Measurements from ENCODE around the gene GLI2. TPM values are rescaled to one million over a fixed set of nuclear protein-coding genes. Genes with fewer than 3 reads are reported as not detected.
A peak's percentile ranks its signal among the peaks of the same experiment; 100 is the strongest.

GLI2 gene
- total RNA-seq, 1 donor from 2014 or later = 16.2 TPM

GRCh38 chr2:120744817-120745216 lies 9.1 kb downstream of the GLI2 start:
- H3K36me3 ChIP-seq = no peaks in the 10 kb centered on the region
- H3K9me3 ChIP-seq = no peaks in the 10 kb centered on the region
- DNase-seq (ENCODE audit: extremely low spot score in 2 of 2) = peak in 1 of 2 donors; percentile 28
- no peak overlapping the region for H3K27ac ChIP-seq
- TF ChIP-seq POLR2A (IDR thresholded peaks at IDR 0.05) (no peak), CTCF (IDR thresholded peaks at IDR 0.05) (no peak), POLR2AphosphoS5 (IDR thresholded peaks at IDR 0.05; ENCODE audit: insufficient read depth in 1 of 2, low read depth in 1 of 2) (no peak)
- H3K4me1 ChIP-seq = peaks cover 5% of the 10 kb centered on the region
- H3K4me3 ChIP-seq = no peak overlapping the region
- H3K27me3 ChIP-seq = no peaks in the 10 kb centered on the region
- intact Hi-C loops (cut with DNase I) = no loop called here

- no peaks in the 10 kb centered on the region for H3K9me3 ChIP-seq
- H3K4me1 ChIP-seq = peaks cover 9% of the 10 kb centered on the region
- peak in 1 of 2 donors; percentile 37 for DNase-seq (ENCODE audit: extremely low spot score in 2 of 2)
- H3K27ac ChIP-seq = no peak overlapping the region
- no peaks in the 10 kb centered on the region for H3K27me3 ChIP-seq
- H3K36me3 ChIP-seq = no peaks in the 10 kb centered on the region
- intact Hi-C loops (cut with DNase I) = no loop called here
- no peak for TF ChIP-seq POLR2AphosphoS5 (IDR thresholded peaks at IDR 0.05; ENCODE audit: insufficient read depth in 1 of 2, low read depth in 1 of 2)
- TF ChIP-seq CTCF (IDR thresholded peaks at IDR 0.05) = no peak
- TF ChIP-seq POLR2A (IDR thresholded peaks at IDR 0.05) = no peak
- no peak overlapping the region for H3K4me3 ChIP-seq
Measured at GRCh38 chr2:120745420-120746111, 9.9 kb downstream of the GLI2 start.

GRCh38 chr2:120746144-120746543 lies 10.5 kb downstream of the GLI2 start:
- intact Hi-C loops (cut with DNase I) = no loop called here
- no peak overlapping the region for H3K4me3 ChIP-seq
- no peak overlapping the region for H3K27ac ChIP-seq
- no peaks in the 10 kb centered on the region for H3K27me3 ChIP-seq
- H3K4me1 ChIP-seq = peaks cover 9% of the 10 kb centered on the region
- H3K36me3 ChIP-seq = no peaks in the 10 kb centered on the region
- peak in 1 of 2 donors; percentile 64 for DNase-seq (ENCODE audit: extremely low spot score in 2 of 2)
- TF ChIP-seq POLR2AphosphoS5 (IDR thresholded peaks at IDR 0.05; ENCODE audit: insufficient read depth in 1 of 2, low read depth in 1 of 2) = no peak
- no peaks in the 10 kb centered on the region for H3K9me3 ChIP-seq

GRCh38 chr2:120747281-120747680 lies 11.6 kb downstream of the GLI2 start:
- intact Hi-C loops (cut with DNase I) = no loop called here
- DNase-seq (ENCODE audit: extremely low spot score in 2 of 2) = peak in 1 of 2 donors; percentile 70
- H3K4me3 ChIP-seq = no peak overlapping the region
- no peaks in the 10 kb centered on the region for H3K9me3 ChIP-seq
- H3K4me1 ChIP-seq = peaks cover 9% of the 10 kb centered on the region
- H3K27ac ChIP-seq = no peak overlapping the region
- H3K27me3 ChIP-seq = no peaks in the 10 kb centered on the region
- TF ChIP-seq POLR2A (IDR thresholded peaks at IDR 0.05) (no peak), CTCF (IDR thresholded peaks at IDR 0.05) (no peak), POLR2AphosphoS5 (IDR thresholded peaks at IDR 0.05; ENCODE audit: insufficient read depth in 1 of 2, low read depth in 1 of 2) (no peak)
- H3K36me3 ChIP-seq = no peaks in the 10 kb centered on the region

GRCh38 chr2:120747706-120748105 lies 12.0 kb downstream of the GLI2 start:
- TF ChIP-seq POLR2AphosphoS5 (IDR thresholded peaks at IDR 0.05; ENCODE audit: insufficient read depth in 1 of 2, low read depth in 1 of 2) (no peak), POLR2A (IDR thresholded peaks at IDR 0.05) (no peak), CTCF (IDR thresholded peaks at IDR 0.05) (no peak)
- H3K27me3 ChIP-seq = no peaks in the 10 kb centered on the region
- intact Hi-C loops (cut with DNase I) = no loop called here
- no peaks in the 10 kb centered on the region for H3K9me3 ChIP-seq
- H3K4me1 ChIP-seq = peaks cover 9% of the 10 kb centered on the region
- no peak overlapping the region for H3K4me3 ChIP-seq
- H3K27ac ChIP-seq = no peak overlapping the region
- H3K36me3 ChIP-seq = no peaks in the 10 kb centered on the region
- peak in 1 of 2 donors; percentile 40 for DNase-seq (ENCODE audit: extremely low spot score in 2 of 2)

Measured in vagina (tissue), 2 donors.